Keratinocyte (primary cell): ENCODE results near the gene RBSN. TPM values are rescaled to one million over a fixed set of nuclear protein-coding genes. Genes with fewer than 3 reads are reported as not detected.

Experiments
- DNase-seq: peaks from one replicate; pipeline ENCODE4 v3.0.0-alpha.2; 2011; ENCODE audit warnings: low read depth, missing footprints, low spot score
- FAIRE-seq: peaks from 2 replicates; lab custom pipeline; 2011; peaks lifted over from hg19 to GRCh38; lab: Jason Lieb, UNC
- H2AFZ ChIP-seq: 2 replicates; pipeline ENCODE4 v1.6.0; 2012; ENCODE audit warnings: low read length, control low read depth, inconsistent platforms; ENCODE audit not compliant: control insufficient read depth
- H3K27ac ChIP-seq: 2 replicates; pipeline ENCODE4 v1.5.1; 2011; ENCODE audit warnings: low read length; ENCODE audit not compliant: control insufficient read depth, insufficient read depth
- H3K27me3 ChIP-seq: 3 replicates; pipeline ENCODE4 v1.6.0; 2011; ENCODE audit warnings: low read length; ENCODE audit not compliant: control insufficient read depth, insufficient read depth; ENCODE audit errors: extremely low read depth
- H3K36me3 ChIP-seq, 2 experiments: 2 replicates in 1 of 2; 3 replicates in 1 of 2; pipeline ENCODE4 v1.5.1; 2011; ENCODE audit warnings: low read length in 2 of 2, mild to moderate bottlenecking in 1 of 2; ENCODE audit not compliant: control insufficient read depth in 2 of 2, insufficient read depth in 2 of 2; ENCODE audit errors: extremely low read depth in 1 of 2
- H3K4me1 ChIP-seq: 3 replicates; pipeline ENCODE4 v1.5.1; 2011; ENCODE audit warnings: low read length; ENCODE audit not compliant: control insufficient read depth, insufficient read depth; ENCODE audit errors: extremely low read depth
- H3K4me2 ChIP-seq: 3 replicates; pipeline ENCODE4 v1.6.0; 2011; ENCODE audit warnings: low read depth, low read length; ENCODE audit not compliant: control insufficient read depth, insufficient read depth; ENCODE audit errors: extremely low read depth
- H3K4me3 ChIP-seq, 3 experiments: fragments of 200-600 bp in 1 of 3; sonication (generic) in 1 of 3; 2 replicates in 2 of 3; 3 replicates in 1 of 3; pipeline ENCODE4 v1.5.1; 2011 to 2016; ENCODE audit warnings: low read length in 3 of 3, mild to moderate bottlenecking in 3 of 3, control low read depth in 2 of 3, inconsistent platforms in 1 of 3, low read depth in 1 of 3, mixed read lengths in 1 of 3, mixed run types in 1 of 3, moderate library complexity in 1 of 3; ENCODE audit not compliant: control insufficient read depth in 2 of 3, insufficient read depth in 2 of 3; ENCODE audit errors: extremely low read depth in 1 of 3
- H3K79me2 ChIP-seq: 2 replicates; pipeline ENCODE4 v1.6.0; 2012; ENCODE audit warnings: low read length; ENCODE audit not compliant: control insufficient read depth, insufficient read depth
- H3K9ac ChIP-seq: 3 replicates; pipeline ENCODE4 v1.6.0; 2011; ENCODE audit warnings: low read length; ENCODE audit not compliant: control insufficient read depth, insufficient read depth; ENCODE audit errors: extremely low read depth
- H3K9me1 ChIP-seq: 3 replicates; pipeline ENCODE4 v1.6.0; 2011; ENCODE audit warnings: low read length; ENCODE audit not compliant: control insufficient read depth, insufficient read depth; ENCODE audit errors: extremely low read depth
- H3K9me3 ChIP-seq: 2 replicates; pipeline ENCODE4 v1.5.1; 2012; ENCODE audit warnings: low read depth, low read length; ENCODE audit not compliant: control insufficient read depth
- H4K20me1 ChIP-seq: 3 replicates; pipeline ENCODE4 v1.6.0; 2011; ENCODE audit warnings: low read length; ENCODE audit not compliant: control insufficient read depth, insufficient read depth; ENCODE audit errors: extremely low read depth
- EZH2 ChIP-seq: IDR thresholded peaks from one replicate; pipeline ENCODE4 v1.6.1; 2012; ENCODE audit warnings: inconsistent platforms, mild to moderate bottlenecking, low read length, moderate library complexity
- dilution Hi-C: fragments of 300-500 bp; cut with MboI; formaldehyde crosslinking; loops from one replicate; pipeline ENCODE4 v1.7.0; 2020; ENCODE audit warnings: low sequenced_read_pairs; ENCODE audit not compliant: extremely low pct_ligation_motif_present
- polyA plus RNA-seq, 5 experiments: library from polyadenylated mRNA; depleted of rRNA in 3 of 5; stranded (reverse) in 3 of 5; stranded (forward) in 1 of 5; unstranded in 1 of 5; fragments of >200 nt; gene quantifications; 1 replicate in 1 of 5; 2 replicates in 3 of 5; 3 replicates in 1 of 5; pipeline versions ENCODE4 v1.2.1 to v1.2.3, GENCODE V29; 2011 to 2012; ENCODE audit warnings: missing spikeins in 2 of 5, low read depth in 1 of 5, low replicate concordance in 1 of 5
- TF ChIP-seq, protein P1 (sequence below), 3 experiments: IDR thresholded peaks in 1 of 3; conservative IDR thresholded peaks in 1 of 3; optimal IDR thresholded peaks in 1 of 3; 2 replicates in 2 of 3; 3 replicates in 1 of 3; pipeline versions ENCODE3 to v1.5.1; 2011; ENCODE audit warnings: low read length in 3 of 3, mild to moderate bottlenecking in 3 of 3, moderate library complexity in 2 of 3, control low read depth in 1 of 3, inconsistent platforms in 1 of 3; ENCODE audit not compliant: insufficient read depth in 2 of 3; ENCODE audit errors: extremely low read depth in 1 of 3

RBSN gene
- polyA plus RNA-seq, 1 donor (not counting 4 experiments of a cell fraction or from before 2014, with no cell fraction given): 8.4 TPM

DNA sequence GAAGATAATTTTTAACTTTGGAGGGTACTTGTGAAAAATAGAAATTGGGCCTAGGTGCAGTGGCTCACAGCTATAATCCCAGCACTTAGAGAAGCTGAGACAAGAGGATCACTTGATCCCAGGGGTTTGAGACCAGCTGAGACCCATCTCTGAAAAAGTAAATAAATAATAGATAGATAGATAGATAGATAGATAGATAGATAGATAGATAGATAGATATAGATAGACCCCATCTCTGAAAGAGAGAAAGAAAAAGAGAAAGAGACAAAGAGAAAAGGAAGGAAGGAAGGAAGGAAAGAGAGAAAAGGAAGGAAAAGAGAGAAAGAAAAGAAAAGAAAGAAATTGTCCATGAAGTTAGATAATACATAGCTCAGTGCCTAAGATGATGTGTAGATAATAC, 69.3 kb downstream of the RBSN start:
- H3K9me3 ChIP-seq: no peaks in the 10 kb centered on the region
- dilution Hi-C loops: no loop called here
- H3K4me1 ChIP-seq: no peaks in the 10 kb centered on the region
- H4K20me1 ChIP-seq: no peaks in the 10 kb centered on the region
- H3K4me3 ChIP-seq: no peak overlapping the region
- no peak overlapping the region for H2AFZ ChIP-seq
- H3K79me2 ChIP-seq: no peaks in the 10 kb centered on the region
- DNase-seq (no peak), FAIRE-seq (no peak)
- peaks cover 14 to 27% of the 10 kb centered on the region in 2 experiments for H3K36me3 ChIP-seq
- TF ChIP-seq EZH2: no peak
- TF ChIP-seq, protein P1, sequence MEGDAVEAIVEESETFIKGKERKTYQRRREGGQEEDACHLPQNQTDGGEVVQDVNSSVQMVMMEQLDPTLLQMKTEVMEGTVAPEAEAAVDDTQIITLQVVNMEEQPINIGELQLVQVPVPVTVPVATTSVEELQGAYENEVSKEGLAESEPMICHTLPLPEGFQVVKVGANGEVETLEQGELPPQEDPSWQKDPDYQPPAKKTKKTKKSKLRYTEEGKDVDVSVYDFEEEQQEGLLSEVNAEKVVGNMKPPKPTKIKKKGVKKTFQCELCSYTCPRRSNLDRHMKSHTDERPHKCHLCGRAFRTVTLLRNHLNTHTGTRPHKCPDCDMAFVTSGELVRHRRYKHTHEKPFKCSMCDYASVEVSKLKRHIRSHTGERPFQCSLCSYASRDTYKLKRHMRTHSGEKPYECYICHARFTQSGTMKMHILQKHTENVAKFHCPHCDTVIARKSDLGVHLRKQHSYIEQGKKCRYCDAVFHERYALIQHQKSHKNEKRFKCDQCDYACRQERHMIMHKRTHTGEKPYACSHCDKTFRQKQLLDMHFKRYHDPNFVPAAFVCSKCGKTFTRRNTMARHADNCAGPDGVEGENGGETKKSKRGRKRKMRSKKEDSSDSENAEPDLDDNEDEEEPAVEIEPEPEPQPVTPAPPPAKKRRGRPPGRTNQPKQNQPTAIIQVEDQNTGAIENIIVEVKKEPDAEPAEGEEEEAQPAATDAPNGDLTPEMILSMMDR (optimal IDR thresholded peaks at IDR 0.05 in 1 of 3, IDR thresholded peaks at IDR 0.05 in 1 of 3, conservative IDR thresholded peaks at IDR 0.05 in 1 of 3; ENCODE audit: extremely low read depth in 1 of 3, insufficient read depth in 2 of 3, low read length in 3 of 3): no peak
- H3K27ac ChIP-seq: no peak overlapping the region
- H3K4me2 ChIP-seq: no peak overlapping the region
- no peaks in the 10 kb centered on the region for H3K27me3 ChIP-seq
- no peaks in the 10 kb centered on the region for H3K9me1 ChIP-seq
- H3K9ac ChIP-seq: no peak overlapping the region

- H3K36me3 ChIP-seq: peaks cover 13 to 32% of the 10 kb centered on the region in 2 experiments
- FAIRE-seq: no peak
- no peaks in the 10 kb centered on the region for H3K79me2 ChIP-seq
- H2AFZ ChIP-seq: no peak overlapping the region
- no peaks in the 10 kb centered on the region for H3K27me3 ChIP-seq
- H4K20me1 ChIP-seq: no peaks in the 10 kb centered on the region
- no peak overlapping the region for H3K4me3 ChIP-seq
- H3K4me2 ChIP-seq: no peak overlapping the region
- H3K9me1 ChIP-seq: no peaks in the 10 kb centered on the region
- DNase-seq: no peak
- dilution Hi-C loops: no loop called here
- H3K9me3 ChIP-seq: no peaks in the 10 kb centered on the region
- TF ChIP-seq EZH2: no peak
- TF ChIP-seq, protein P1 (optimal IDR thresholded peaks at IDR 0.05 in 1 of 3, IDR thresholded peaks at IDR 0.05 in 1 of 3, conservative IDR thresholded peaks at IDR 0.05 in 1 of 3; ENCODE audit: extremely low read depth in 1 of 3, insufficient read depth in 2 of 3, low read length in 3 of 3): no peak
- no peak overlapping the region for H3K27ac ChIP-seq
- no peak overlapping the region for H3K9ac ChIP-seq
- H3K4me1 ChIP-seq: no peaks in the 10 kb centered on the region
Observed at GRCh38 chr3:15023719-15024118, 75.2 kb downstream of the RBSN start.
